Measurements from ENCODE around the gene VWA5A. TPM values are rescaled to one million over a fixed set of nuclear protein-coding genes. Genes with fewer than 3 reads are reported as not detected.

Gene VWA5A
- total RNA-seq, 2 experiments from 2014 or later: 4.3 to 5.2 TPM

Other genes starting within 250 kb of the VWA5A start
- gene TMEM225, start 229.8 kb upstream of the VWA5A start, total RNA-seq: not detected
- gene OR8D4, start 213.3 kb upstream of the VWA5A start, total RNA-seq: not detected
- not detected for gene OR4D5, start 175.8 kb upstream of the VWA5A start, total RNA-seq
- not detected for gene OR6T1, start 171.6 kb upstream of the VWA5A start, total RNA-seq
- not detected for gene OR10S1, start 137.7 kb upstream of the VWA5A start, total RNA-seq
- gene OR10G6, start 120.3 kb upstream of the VWA5A start, total RNA-seq: not detected
- not detected for gene OR10G4, start 102.5 kb upstream of the VWA5A start, total RNA-seq
- gene OR10G9, start 92.4 kb upstream of the VWA5A start, total RNA-seq: not detected
- gene OR10G8, start 88.7 kb upstream of the VWA5A start, total RNA-seq: not detected
- not detected for gene OR10G7, start 74.1 kb upstream of the VWA5A start, total RNA-seq
- gene OR10D3, start 67.9 kb downstream of the VWA5A start, total RNA-seq: not detected
- gene OR8G1, start 125.6 kb downstream of the VWA5A start, total RNA-seq: not detected
- gene OR8G5, start 140.9 kb downstream of the VWA5A start, total RNA-seq: not detected
- gene OR8D1, start 198.5 kb downstream of the VWA5A start, total RNA-seq: not detected
- not detected for gene OR8D2, start 204.7 kb downstream of the VWA5A start, total RNA-seq

Data from activated naive CD8-positive, alpha-beta T cell treated with anti-CD3 and anti-CD28 coated beads for 36 hours (primary cell).